Stimulated activated CD4-positive, alpha-beta T cell treated with anti-CD3 and anti-CD28 coated beads, Interleukin-12 subunit alpha, Interleukin-12 subunit beta, amount 100 ng/mL, for 48 hours (primary cell): Measurements from ENCODE around the gene PNPLA2.

Source experiments
- DNase-seq, 3 donors: peaks; one replicate each; pipeline ENCODE4 v3.0.0-alpha.2; 2020; ENCODE audit warnings: low read depth in 2 of 3, low spot score in 1 of 3

Gene PNPLA2

GRCh38 chr11:829176-829846 lies 10.6 kb downstream of the PNPLA2 start:
- no peak for DNase-seq

GRCh38 chr11:829847-830294 lies 11.2 kb downstream of the PNPLA2 start:
- DNase-seq = no peak

- no peak for DNase-seq
Measured at GRCh38 chr11:830295-831117, 11.8 kb downstream of the PNPLA2 start.

- DNase-seq = no peak
Measured at GRCh38 chr11:831118-831864, 12.6 kb downstream of the PNPLA2 start.

GRCh38 chr11:831961-832528 lies 13.3 kb downstream of the PNPLA2 start:
- no peak for DNase-seq

- no peak for DNase-seq
Measured at GRCh38 chr11:832529-833113, 13.9 kb downstream of the PNPLA2 start, which contains the start of gene CD151. CD151 (plus strand) TSS chr11:832952; CDS start chr11:836070, 3,118 bp downstream.

GRCh38 chr11:833114-833791 lies 14.5 kb downstream of the PNPLA2 start:
- DNase-seq = no peak

GRCh38 chr11:833849-834311 lies 15.2 kb downstream of the PNPLA2 start:
- DNase-seq = no peak

- DNase-seq = no peak
Measured at GRCh38 chr11:834371-835316, 15.9 kb downstream of the PNPLA2 start.

GRCh38 chr11:836274-836673 lies 17.6 kb downstream of the PNPLA2 start:
- DNase-seq = no peak

- DNase-seq = no peak
Measured at GRCh38 chr11:836700-837099, 18.0 kb downstream of the PNPLA2 start.

- no peak for DNase-seq
Measured at GRCh38 chr11:837189-837989, 18.7 kb downstream of the PNPLA2 start.

GRCh38 chr11:837990-838307 lies 19.2 kb downstream of the PNPLA2 start:
- DNase-seq = no peak

- DNase-seq = no peak
Measured at GRCh38 chr11:838441-839279, 19.9 kb downstream of the PNPLA2 start.

GRCh38 chr11:839280-839623 lies 20.5 kb downstream of the PNPLA2 start:
- DNase-seq = no peak

- DNase-seq = no peak
Measured at GRCh38 chr11:839875-840617, 21.3 kb downstream of the PNPLA2 start.

- DNase-seq = no peak
Measured at GRCh38 chr11:841981-842369, 23.3 kb downstream of the PNPLA2 start.
